ENCODE measurements around the gene POGLUT2. TPM values are rescaled to one million over a fixed set of nuclear protein-coding genes. Genes with fewer than 3 reads are reported as not detected.

POGLUT2 gene
- total RNA-seq, 1 experiment from 2014 or later = 5.8 TPM

DNA sequence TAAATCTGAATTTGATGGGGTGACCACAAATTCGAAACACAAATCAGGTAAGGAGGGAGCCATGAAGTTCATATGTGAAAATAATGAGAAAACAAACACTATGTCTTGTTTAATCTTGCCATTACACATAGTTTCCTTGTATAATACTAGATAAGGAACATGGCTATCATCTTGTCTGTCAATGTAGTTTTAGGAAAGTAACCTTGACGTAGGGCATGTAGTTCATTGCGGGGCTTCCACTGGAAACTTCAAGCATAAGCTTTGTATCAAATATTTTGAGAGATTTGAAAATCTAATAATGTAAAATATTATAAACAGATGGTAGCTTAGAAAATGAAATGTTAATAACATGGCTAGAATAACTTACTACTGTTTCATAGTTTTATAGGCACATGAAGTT, 8.9 kb upstream of the POGLUT2 start:
- BruUV-seq (replicated peaks) = no TSS peak
- intact Hi-C loops (cut with micrococcal nuclease; ENCODE audit: unreplicated experiment) = no loop called here
- Histone ChIP-seq H3K27ac (ENCODE audit: low read length) (no peak overlapping the region), H3K9me3 (ENCODE audit: control insufficient read depth, insufficient read depth, low read depth, low read length) (no peaks in the 10 kb centered on the region), H3K27me3 (ENCODE audit: control insufficient read depth, insufficient read depth, low read length) (no peaks in the 10 kb centered on the region), H3K36me3 (ENCODE audit: control insufficient read depth, insufficient read depth, low read length) (no peaks in the 10 kb centered on the region), H3K4me3 (ENCODE audit: low read depth in 2 of 2, low read length in 2 of 2) (no peak overlapping the region), H3K4me1 (ENCODE audit: control insufficient read depth, insufficient read depth, low read length) (0 out of 2 replicates have a peak, but pooled peaks cover 2% of the 10 kb centered on the region)
- ATAC-seq (no peak), DNase-seq (ENCODE audit: low read depth, low spot score) (no peak)
- in situ Hi-C loops (cut with HindIII; ENCODE audit: low pct_unique_long_range_greater_than_20kb, low sequenced_read_pairs) = no loop called here
- ChIA-PET POLR2A (no interaction called here), CTCF (no interaction called here)
- TF ChIP-seq, protein P1, sequence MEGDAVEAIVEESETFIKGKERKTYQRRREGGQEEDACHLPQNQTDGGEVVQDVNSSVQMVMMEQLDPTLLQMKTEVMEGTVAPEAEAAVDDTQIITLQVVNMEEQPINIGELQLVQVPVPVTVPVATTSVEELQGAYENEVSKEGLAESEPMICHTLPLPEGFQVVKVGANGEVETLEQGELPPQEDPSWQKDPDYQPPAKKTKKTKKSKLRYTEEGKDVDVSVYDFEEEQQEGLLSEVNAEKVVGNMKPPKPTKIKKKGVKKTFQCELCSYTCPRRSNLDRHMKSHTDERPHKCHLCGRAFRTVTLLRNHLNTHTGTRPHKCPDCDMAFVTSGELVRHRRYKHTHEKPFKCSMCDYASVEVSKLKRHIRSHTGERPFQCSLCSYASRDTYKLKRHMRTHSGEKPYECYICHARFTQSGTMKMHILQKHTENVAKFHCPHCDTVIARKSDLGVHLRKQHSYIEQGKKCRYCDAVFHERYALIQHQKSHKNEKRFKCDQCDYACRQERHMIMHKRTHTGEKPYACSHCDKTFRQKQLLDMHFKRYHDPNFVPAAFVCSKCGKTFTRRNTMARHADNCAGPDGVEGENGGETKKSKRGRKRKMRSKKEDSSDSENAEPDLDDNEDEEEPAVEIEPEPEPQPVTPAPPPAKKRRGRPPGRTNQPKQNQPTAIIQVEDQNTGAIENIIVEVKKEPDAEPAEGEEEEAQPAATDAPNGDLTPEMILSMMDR (IDR thresholded peaks at IDR 0.05) = no peak
- TF ChIP-seq POLR2AphosphoS5 (IDR thresholded peaks at IDR 0.05; ENCODE audit: low read depth, low read length) = no peak
- TF ChIP-seq, protein P2, sequence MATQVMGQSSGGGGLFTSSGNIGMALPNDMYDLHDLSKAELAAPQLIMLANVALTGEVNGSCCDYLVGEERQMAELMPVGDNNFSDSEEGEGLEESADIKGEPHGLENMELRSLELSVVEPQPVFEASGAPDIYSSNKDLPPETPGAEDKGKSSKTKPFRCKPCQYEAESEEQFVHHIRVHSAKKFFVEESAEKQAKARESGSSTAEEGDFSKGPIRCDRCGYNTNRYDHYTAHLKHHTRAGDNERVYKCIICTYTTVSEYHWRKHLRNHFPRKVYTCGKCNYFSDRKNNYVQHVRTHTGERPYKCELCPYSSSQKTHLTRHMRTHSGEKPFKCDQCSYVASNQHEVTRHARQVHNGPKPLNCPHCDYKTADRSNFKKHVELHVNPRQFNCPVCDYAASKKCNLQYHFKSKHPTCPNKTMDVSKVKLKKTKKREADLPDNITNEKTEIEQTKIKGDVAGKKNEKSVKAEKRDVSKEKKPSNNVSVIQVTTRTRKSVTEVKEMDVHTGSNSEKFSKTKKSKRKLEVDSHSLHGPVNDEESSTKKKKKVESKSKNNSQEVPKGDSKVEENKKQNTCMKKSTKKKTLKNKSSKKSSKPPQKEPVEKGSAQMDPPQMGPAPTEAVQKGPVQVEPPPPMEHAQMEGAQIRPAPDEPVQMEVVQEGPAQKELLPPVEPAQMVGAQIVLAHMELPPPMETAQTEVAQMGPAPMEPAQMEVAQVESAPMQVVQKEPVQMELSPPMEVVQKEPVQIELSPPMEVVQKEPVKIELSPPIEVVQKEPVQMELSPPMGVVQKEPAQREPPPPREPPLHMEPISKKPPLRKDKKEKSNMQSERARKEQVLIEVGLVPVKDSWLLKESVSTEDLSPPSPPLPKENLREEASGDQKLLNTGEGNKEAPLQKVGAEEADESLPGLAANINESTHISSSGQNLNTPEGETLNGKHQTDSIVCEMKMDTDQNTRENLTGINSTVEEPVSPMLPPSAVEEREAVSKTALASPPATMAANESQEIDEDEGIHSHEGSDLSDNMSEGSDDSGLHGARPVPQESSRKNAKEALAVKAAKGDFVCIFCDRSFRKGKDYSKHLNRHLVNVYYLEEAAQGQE (IDR thresholded peaks at IDR 0.05; ENCODE audit: insufficient read depth in 1 of 2, low read depth in 2 of 2, low read length in 1 of 2) = no peak
- TF ChIP-seq SIN3A (IDR thresholded peaks at IDR 0.05; ENCODE audit: borderline replicate concordance, insufficient read depth, low read depth, low read length) = no peak
- no peak for TF ChIP-seq TCF7L2 (IDR thresholded peaks at IDR 0.05; ENCODE audit: low read depth, low read length)

DNA sequence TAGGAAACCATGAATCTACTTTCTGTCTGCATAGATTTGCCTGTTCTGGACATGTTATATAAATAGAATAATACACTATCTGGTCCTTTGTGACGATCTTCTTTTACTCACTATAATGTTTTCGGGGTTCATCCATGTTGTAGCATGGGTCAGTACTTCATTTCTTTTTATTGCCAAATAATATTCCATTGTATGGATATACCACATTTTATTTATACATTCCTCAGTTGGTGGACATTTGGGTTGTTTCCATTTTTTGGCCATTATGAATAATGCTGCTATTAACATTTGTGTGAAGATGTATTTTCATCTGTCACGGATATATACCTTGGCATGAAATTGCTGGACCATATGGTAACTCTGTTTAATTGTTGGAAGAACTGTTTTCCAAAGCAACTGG, 6.9 kb upstream of the POGLUT2 start:
- H3K36me3 ChIP-seq (ENCODE audit: control insufficient read depth, insufficient read depth, low read length) = no peaks in the 10 kb centered on the region
- BruUV-seq (replicated peaks) = no TSS peak
- H3K27me3 ChIP-seq (ENCODE audit: control insufficient read depth, insufficient read depth, low read length) = no peaks in the 10 kb centered on the region
- TF ChIP-seq, protein P2 (IDR thresholded peaks at IDR 0.05; ENCODE audit: insufficient read depth in 1 of 2, low read depth in 2 of 2, low read length in 1 of 2) = no peak
- no peak for TF ChIP-seq POLR2AphosphoS5 (IDR thresholded peaks at IDR 0.05; ENCODE audit: low read depth, low read length)
- TF ChIP-seq, protein P1 (IDR thresholded peaks at IDR 0.05) = no peak
- no peak for TF ChIP-seq TCF7L2 (IDR thresholded peaks at IDR 0.05; ENCODE audit: low read depth, low read length)
- no peak for TF ChIP-seq SIN3A (IDR thresholded peaks at IDR 0.05; ENCODE audit: borderline replicate concordance, insufficient read depth, low read depth, low read length)
- CTCF ChIA-PET = no interaction called here
- no peak for DNase-seq (ENCODE audit: low read depth, low spot score)
- ATAC-seq = no peak
- intact Hi-C loops (cut with micrococcal nuclease; ENCODE audit: unreplicated experiment) (no loop called here), in situ Hi-C loops (cut with HindIII; ENCODE audit: low pct_unique_long_range_greater_than_20kb, low sequenced_read_pairs) (no loop called here)
- no peaks in the 10 kb centered on the region for H3K4me1 ChIP-seq (ENCODE audit: control insufficient read depth, insufficient read depth, low read length)
- H3K4me3 ChIP-seq (ENCODE audit: low read depth in 2 of 2, low read length in 2 of 2) = no peak overlapping the region
- no peaks in the 10 kb centered on the region for H3K9me3 ChIP-seq (ENCODE audit: control insufficient read depth, insufficient read depth, low read depth, low read length)
- H3K27ac ChIP-seq (ENCODE audit: low read length) = no peak overlapping the region
- POLR2A ChIA-PET = no interaction called here
